HEK293 (cell line): ENCODE results near the gene STK26.

Source experiments
- CTCF ChIA-PET: fragments of 350-600 bp; formaldehyde crosslinking; extraction: SDS; loops from one replicate; lab custom pipeline; 2021; ENCODE audit warnings: antibody characterized with exemption; lab: Yijun Ruan, JAX
- POLR2A ChIA-PET: fragments of 300-600 bp; formaldehyde crosslinking; extraction: SDS; loops from one replicate; lab custom pipeline; 2020; ENCODE audit warnings: antibody characterized with exemption, inconsistent platforms; lab: Yijun Ruan, JAX
- H3K27ac ChIP-seq: fragments of 200-500 bp; sonication (Bioruptor generic); 2 replicates; pipeline ENCODE4 v1.5.1; 2014; ENCODE audit warnings: low read depth, low read length, control low read depth, inconsistent platforms; ENCODE audit errors: extremely low read depth
- H3K36me3 ChIP-seq, 2 experiments: fragments of 200-500 bp in 1 of 2; sonication (Bioruptor generic) in 1 of 2; 1 replicate in 1 of 2; 2 replicates in 1 of 2; pipeline ENCODE4 v1.5.1; 2014 to 2017; ENCODE audit warnings: inconsistent platforms in 2 of 2, low read length in 2 of 2; ENCODE audit not compliant: control insufficient read depth in 2 of 2, insufficient read depth in 1 of 2
- H3K4me1 ChIP-seq: fragments of 200-500 bp; sonication (Bioruptor generic); 2 replicates; pipeline ENCODE4 v1.5.1; 2014; ENCODE audit warnings: mild to moderate bottlenecking, low read length, inconsistent platforms; ENCODE audit not compliant: control insufficient read depth, insufficient read depth
- H3K4me3 ChIP-seq: 2 replicates; pipeline ENCODE4 v1.5.1; 2011; ENCODE audit warnings: low read depth, mild to moderate bottlenecking, control low read depth, low read length, moderate library complexity
- H3K9me3 ChIP-seq: fragments of 200-500 bp; sonication (Bioruptor generic); 2 replicates; pipeline ENCODE4 v1.5.1; 2014; ENCODE audit warnings: low read depth, low read length, inconsistent platforms; ENCODE audit not compliant: control insufficient read depth, insufficient read depth
- GLI2 ChIP-seq: fragments of 450-650 bp; formaldehyde crosslinking; IDR thresholded peaks from 2 replicates; pipeline ENCODE4; 2017; ENCODE audit warnings: missing biosample characterization, missing genetic modification characterization, low read depth, borderline replicate concordance
- IKZF3 ChIP-seq: fragments of 450-650 bp; IDR thresholded peaks from 2 replicates; pipeline ENCODE4 v1.5.0; 2018; ENCODE audit warnings: missing biosample characterization, mild to moderate bottlenecking, missing genetic modification characterization, moderate library complexity
- ZNF132 ChIP-seq: fragments of 450-650 bp; formaldehyde crosslinking; IDR thresholded peaks from 2 replicates; pipeline ENCODE4 v1.5.1; 2017; ENCODE audit warnings: missing biosample characterization, missing genetic modification characterization, borderline replicate concordance
- ZNF423 ChIP-seq: fragments of 450-650 bp; formaldehyde crosslinking; IDR thresholded peaks from 2 replicates; pipeline ENCODE4 v1.5.1; 2016; ENCODE audit warnings: missing biosample characterization, missing genetic modification characterization
- ZNF426 ChIP-seq: fragments of 450-650 bp; formaldehyde crosslinking; IDR thresholded peaks from 2 replicates; pipeline ENCODE4 v1.5.1; 2017; ENCODE audit warnings: missing biosample characterization, missing genetic modification characterization, mild to moderate bottlenecking, inconsistent platforms, moderate library complexity
- ZNF654 ChIP-seq: fragments of 450-650 bp; formaldehyde crosslinking; IDR thresholded peaks from 2 replicates; pipeline ENCODE4 v1.5.1; 2016; ENCODE audit warnings: low read depth, missing biosample characterization, missing genetic modification characterization
- ZNF768 ChIP-seq: fragments of 450-650 bp; formaldehyde crosslinking; IDR thresholded peaks from 2 replicates; pipeline ENCODE4 v1.5.1; 2018; ENCODE audit warnings: missing biosample characterization, mild to moderate bottlenecking, missing genetic modification characterization
- TF ChIP-seq, protein P1 (sequence below): fragments of 450-650 bp; formaldehyde crosslinking; IDR thresholded peaks from 2 replicates; pipeline ENCODE4 v1.5.1; 2016; ENCODE audit warnings: missing biosample characterization, missing genetic modification characterization

STK26 gene

DNA sequence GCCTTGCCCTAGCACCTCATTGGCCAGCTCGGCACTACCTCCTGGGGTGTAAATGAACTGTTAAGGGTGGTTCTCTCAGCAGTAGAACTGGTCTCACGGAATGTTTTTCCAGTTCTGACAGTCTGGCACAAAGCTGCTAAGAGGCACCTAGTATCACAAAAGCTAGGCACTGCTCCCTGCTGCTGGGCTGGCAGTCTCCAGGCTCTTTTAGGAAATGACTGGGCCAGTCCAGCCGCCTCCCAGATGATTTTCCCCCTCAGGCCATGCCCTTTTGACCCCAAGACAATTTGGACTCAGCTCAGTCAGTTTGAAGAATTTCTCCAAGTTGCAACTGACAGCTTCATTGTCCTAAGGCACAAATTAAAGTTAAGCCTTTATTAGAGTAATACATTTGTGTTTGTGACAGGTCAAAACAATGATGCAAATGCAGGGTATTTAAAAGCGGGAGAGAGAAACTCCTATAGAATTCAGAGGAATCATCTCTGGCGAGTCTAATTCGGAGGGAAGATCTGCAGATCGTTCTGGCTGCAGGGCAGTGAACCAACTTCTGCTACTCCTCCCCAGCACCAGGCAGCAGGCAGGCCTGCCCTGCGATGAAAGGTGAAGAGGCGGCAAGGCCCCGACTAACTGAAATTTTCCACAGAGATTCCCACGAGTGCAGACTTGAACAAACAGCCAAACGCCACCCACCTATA lies 96.9 kb downstream of the STK26 start:
- ChIA-PET CTCF (interaction anchor here (0.6 to 1.1 kb wide), 2 partner anchors 28 to 29 kb away, joined by 3 read pairs; no protein-coding TSS in a partner anchor), POLR2A (no interaction called here)

DNA sequence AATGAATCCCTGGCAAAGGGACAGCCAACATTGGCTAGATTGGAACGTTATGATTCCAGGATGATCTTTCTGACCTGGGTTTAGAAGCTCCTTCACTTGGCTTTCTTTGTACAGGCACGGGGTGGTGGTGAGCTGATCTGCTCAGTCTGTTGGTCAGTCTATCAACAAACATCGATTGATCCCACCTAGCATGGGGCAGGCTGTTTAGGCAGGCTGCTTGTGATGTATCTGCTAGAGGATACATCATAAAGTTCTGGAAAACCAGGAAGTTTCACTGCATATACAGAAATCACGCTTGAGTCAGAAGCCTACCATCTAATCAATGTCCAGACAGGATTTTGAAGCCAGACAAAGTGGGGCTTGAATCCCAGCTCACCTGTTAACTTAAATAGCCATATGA lies 97.8 kb downstream of the STK26 start:
- Histone ChIP-seq H3K36me3 (no peaks in the 10 kb centered on the region), H3K4me3 (no peak overlapping the region), H3K4me1 (no peaks in the 10 kb centered on the region), H3K9me3 (no peaks in the 10 kb centered on the region), H3K27ac (no peak overlapping the region)
- ChIA-PET POLR2A (no interaction called here), CTCF (interaction anchor here (0.6 kb wide), 1 partner anchor 30 kb away, joined by 3 read pairs; no protein-coding TSS in a partner anchor)
- TF ChIP-seq IKZF3 (tag by site-specific recombination) (no peak), ZNF426 (tag by site-specific recombination) (no peak)

More for the DNA sequence above, 96.9 kb downstream of the STK26 start:
- H3K4me1 ChIP-seq = no peaks in the 10 kb centered on the region
- no peak overlapping the region for H3K27ac ChIP-seq
- TF ChIP-seq, protein P1, sequence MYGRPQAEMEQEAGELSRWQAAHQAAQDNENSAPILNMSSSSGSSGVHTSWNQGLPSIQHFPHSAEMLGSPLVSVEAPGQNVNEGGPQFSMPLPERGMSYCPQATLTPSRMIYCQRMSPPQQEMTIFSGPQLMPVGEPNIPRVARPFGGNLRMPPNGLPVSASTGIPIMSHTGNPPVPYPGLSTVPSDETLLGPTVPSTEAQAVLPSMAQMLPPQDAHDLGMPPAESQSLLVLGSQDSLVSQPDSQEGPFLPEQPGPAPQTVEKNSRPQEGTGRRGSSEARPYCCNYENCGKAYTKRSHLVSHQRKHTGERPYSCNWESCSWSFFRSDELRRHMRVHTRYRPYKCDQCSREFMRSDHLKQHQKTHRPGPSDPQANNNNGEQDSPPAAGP (tag by site-specific recombination) = no peak
- TF ChIP-seq ZNF132 (tag by site-specific recombination) = no peak
- TF ChIP-seq ZNF768 (tag by site-specific recombination) = no peak
- TF ChIP-seq ZNF423 = no peak
- TF ChIP-seq ZNF654 (tag by site-specific recombination) = no peak
- no peak for TF ChIP-seq GLI2 (tag by site-specific recombination)
- TF ChIP-seq, all 188 proteins: peak for 0
- no peaks in the 10 kb centered on the region for H3K9me3 ChIP-seq
- H3K4me3 ChIP-seq = no peak overlapping the region
- no peaks in the 10 kb centered on the region for H3K36me3 ChIP-seq
